Measurements from ENCODE around the gene SORCS2.

SORCS2 gene

DNA sequence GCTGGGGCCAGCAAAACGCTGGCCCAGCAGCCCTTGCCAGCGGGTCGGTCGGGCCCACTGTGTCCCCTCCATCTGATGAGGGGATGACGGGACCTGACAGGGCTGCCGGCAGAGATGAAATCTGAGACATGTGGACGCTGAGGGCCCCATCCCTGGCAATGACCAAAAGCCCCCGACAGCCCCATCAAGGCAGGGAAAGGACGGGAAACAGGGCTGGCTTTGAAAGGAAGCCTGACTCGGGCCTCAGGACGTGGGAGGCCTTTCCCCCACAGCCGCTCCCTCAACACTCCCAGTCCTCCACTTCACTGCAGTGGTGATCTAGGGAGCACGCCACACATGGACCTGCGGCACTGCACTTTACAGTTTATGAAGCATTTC, 544.9 kb downstream of the SORCS2 start:
- Histone ChIP-seq H3K36me3 (ENCODE audit: control insufficient read depth, insufficient read depth, low read length) (no peaks in the 10 kb centered on the region), H3K4me3 (replicated peaks; ENCODE audit: low read depth, low read length) (no peak overlapping the region), H3K27me3 (replicated peaks; ENCODE audit: control insufficient read depth, insufficient read depth, low read length) (no peaks in the 10 kb centered on the region; the same call in 1 of the 2 replicates)
- TF ChIP-seq, protein P1, sequence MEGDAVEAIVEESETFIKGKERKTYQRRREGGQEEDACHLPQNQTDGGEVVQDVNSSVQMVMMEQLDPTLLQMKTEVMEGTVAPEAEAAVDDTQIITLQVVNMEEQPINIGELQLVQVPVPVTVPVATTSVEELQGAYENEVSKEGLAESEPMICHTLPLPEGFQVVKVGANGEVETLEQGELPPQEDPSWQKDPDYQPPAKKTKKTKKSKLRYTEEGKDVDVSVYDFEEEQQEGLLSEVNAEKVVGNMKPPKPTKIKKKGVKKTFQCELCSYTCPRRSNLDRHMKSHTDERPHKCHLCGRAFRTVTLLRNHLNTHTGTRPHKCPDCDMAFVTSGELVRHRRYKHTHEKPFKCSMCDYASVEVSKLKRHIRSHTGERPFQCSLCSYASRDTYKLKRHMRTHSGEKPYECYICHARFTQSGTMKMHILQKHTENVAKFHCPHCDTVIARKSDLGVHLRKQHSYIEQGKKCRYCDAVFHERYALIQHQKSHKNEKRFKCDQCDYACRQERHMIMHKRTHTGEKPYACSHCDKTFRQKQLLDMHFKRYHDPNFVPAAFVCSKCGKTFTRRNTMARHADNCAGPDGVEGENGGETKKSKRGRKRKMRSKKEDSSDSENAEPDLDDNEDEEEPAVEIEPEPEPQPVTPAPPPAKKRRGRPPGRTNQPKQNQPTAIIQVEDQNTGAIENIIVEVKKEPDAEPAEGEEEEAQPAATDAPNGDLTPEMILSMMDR (IDR thresholded peaks at IDR 0.05; ENCODE audit: insufficient read depth, low read length, poor library complexity, severe bottlenecking), result no peak
- no peak for DNase-seq (ENCODE audit: extremely low read depth, insufficient read length)

DNA sequence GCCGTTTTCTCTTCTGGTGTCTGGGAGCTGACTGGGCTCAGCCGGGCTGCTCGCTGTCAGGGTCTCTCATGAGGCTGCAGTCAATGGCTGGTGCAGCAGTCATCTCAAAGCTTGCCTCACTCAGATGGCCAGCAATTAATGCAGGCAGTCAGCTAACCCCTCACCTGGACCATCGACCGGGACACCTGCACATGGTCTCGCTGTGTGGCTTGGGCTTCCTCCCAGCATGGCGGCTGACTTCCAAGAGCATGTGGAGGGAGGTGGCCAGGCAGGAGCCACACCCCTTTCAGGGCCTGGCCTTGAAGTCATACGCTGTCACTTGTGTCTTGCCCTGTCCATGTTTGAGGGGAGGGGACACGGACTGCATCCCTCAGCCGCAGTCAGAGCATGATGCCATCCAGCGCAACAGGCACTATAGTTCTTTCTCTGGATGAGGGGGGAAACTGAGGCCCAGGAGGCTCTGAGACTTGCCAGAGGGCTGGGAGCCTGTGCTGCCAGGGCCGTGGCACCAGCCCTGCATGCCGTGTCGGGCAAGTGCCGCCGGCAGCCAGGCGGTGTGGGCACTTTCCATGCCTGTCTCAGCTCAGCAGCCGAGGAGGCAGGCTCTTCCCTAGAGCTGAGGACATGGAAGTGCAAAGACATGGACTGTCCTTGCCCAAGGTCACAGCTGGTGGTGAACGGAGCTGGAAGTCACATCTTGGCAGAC, 545.6 kb downstream of the SORCS2 start:
- H3K27me3 ChIP-seq (replicated peaks; ENCODE audit: control insufficient read depth, insufficient read depth, low read length), result no peaks in the 10 kb centered on the region; the same call in 1 of the 2 replicates

DNA sequence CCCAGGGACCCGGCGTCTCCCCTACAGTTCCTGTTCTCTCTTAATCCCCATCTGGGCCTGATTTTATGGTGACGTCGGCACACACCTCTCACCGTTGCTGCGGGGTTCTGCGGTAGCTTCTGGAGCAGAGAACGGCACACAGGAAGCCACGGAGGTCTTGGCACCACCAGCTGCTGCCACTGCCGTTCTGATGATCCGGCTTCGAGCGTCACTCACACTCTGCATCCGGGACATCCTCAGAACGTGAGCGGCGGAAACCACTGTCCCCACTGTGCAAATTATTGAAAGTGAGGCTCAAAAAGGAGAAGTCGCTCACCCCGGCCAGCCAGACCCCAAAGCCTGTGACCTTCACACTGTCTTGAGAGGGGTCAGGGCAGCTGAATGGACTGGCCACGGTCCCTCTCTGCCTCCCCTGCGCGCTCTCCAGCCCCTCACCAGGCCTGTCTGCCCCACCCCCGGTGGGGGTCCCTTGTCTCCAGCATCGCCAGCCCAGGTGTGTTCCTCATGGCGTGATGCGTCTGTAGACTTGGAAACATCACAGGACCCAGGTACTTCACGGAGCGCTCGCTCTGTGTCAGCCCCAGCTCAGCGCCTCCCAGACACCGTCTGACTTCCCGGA, 546.2 kb downstream of the SORCS2 start:
- no peaks in the 10 kb centered on the region; the same call in 1 of the 2 replicates for H3K27me3 ChIP-seq (replicated peaks; ENCODE audit: control insufficient read depth, insufficient read depth, low read length)
- no peaks in the 10 kb centered on the region for H3K36me3 ChIP-seq (ENCODE audit: control insufficient read depth, insufficient read depth, low read length)
- no peak overlapping the region for H3K4me3 ChIP-seq (replicated peaks; ENCODE audit: low read depth, low read length)
- TF ChIP-seq, protein P1 (IDR thresholded peaks at IDR 0.05; ENCODE audit: insufficient read depth, low read length, poor library complexity, severe bottlenecking), result no peak
- no peak for DNase-seq (ENCODE audit: extremely low read depth, insufficient read length)

More for the DNA sequence above, 545.6 kb downstream of the SORCS2 start:
- Histone ChIP-seq H3K36me3 (ENCODE audit: control insufficient read depth, insufficient read depth, low read length) (no peaks in the 10 kb centered on the region), H3K4me3 (replicated peaks; ENCODE audit: low read depth, low read length) (no peak overlapping the region)
- no peak for DNase-seq (ENCODE audit: extremely low read depth, insufficient read length)
- TF ChIP-seq, protein P1 (IDR thresholded peaks at IDR 0.05; ENCODE audit: insufficient read depth, low read length, poor library complexity, severe bottlenecking), result no peak

DNA sequence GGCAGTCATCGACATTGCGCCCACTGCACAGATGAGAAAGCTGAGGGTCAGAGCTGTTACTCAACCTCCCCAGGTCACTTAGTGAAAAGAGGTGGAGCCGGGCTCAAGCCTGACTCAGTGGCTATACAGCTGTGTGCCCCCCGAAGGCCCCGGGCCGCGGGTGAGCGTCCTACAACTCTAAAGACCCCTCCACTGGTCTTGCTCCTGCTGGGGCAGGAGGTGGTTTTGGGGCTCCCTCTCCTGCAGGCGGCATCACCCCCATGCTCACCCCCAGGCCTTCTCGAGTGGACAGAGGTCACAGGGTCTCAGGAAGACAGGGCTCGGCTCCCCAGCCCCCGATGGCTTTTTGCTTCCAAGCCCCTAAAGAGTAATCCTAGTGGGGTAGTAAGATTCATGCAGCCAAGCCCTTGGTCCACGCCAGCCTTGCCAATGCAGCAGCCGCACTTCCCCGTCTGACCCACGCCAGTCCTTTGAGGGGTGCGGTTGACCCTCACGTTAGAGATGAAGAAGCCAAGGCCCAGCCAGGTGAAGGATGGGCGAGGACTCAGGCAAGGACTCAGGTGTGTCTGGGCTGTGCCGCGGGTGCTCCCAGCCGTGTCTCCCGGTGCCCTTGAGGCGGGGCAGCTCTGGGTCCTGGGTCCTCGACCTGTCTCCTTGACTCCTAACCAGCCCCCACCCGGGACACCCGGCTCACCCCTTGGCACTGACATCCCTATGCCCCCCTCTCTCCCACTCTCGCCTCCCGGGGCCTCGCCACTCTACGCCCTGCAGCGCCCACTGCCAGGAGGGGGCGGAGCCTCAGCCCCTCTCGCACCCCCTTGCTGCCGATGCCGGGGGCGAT, 547.0 kb downstream of the SORCS2 start:
- no peak for DNase-seq (ENCODE audit: extremely low read depth, insufficient read length)
- TF ChIP-seq, protein P1 (IDR thresholded peaks at IDR 0.05; ENCODE audit: insufficient read depth, low read length, poor library complexity, severe bottlenecking), result no peak
- Histone ChIP-seq H3K27me3 (replicated peaks; ENCODE audit: control insufficient read depth, insufficient read depth, low read length) (no peaks in the 10 kb centered on the region; the same call in 1 of the 2 replicates), H3K36me3 (ENCODE audit: control insufficient read depth, insufficient read depth, low read length) (no peaks in the 10 kb centered on the region), H3K4me3 (replicated peaks; ENCODE audit: low read depth, low read length) (no peak overlapping the region)

DNA sequence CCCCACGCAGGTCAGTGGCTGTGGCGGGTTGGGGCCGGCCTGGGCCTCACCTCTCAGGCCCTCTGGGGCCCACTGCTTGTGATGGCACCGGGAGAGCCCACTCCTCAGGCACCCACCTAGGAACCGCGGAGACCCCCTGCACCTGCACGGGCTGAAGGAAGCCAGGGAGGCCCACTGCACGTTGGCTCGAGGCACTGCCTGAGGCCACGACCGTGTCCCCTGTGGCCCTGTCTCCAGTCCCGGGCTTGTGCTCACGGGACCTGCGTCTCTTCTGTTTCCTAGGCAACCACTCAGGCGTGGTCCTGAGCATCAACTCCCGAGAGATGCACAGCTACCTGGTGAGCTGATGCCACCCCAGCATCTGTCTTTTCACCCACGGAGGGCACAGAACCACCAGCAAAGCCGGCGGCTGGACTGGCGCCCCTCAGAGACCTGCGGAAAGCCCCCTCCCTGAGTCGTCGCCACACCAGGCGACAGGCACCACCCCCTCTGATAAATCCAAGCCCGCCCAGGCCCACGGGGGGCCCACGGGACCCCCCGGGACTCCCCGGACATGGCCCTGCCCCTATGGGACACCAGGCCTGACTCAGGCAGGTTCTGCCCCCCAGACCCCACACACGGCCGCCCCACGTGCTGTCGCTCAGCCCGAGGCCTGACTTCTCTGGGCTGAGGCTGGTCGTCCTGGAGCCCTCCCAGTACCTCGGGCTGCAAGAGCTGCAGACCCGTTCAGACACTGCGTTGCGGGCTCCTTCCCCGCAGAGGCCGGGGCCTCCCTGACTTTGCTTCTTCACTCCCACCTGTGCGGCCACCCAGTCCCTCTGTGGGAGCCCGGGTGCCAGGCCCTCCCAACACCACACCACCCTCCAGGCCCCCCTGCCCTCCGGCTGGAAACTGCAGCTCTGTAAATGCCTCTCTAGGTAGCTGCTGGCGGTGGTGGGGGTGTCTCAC, 547.9 kb downstream of the SORCS2 start:
- Histone ChIP-seq H3K27me3 (replicated peaks; ENCODE audit: control insufficient read depth, insufficient read depth, low read length) (no peaks in the 10 kb centered on the region), H3K4me3 (replicated peaks; ENCODE audit: low read depth, low read length) (no peak overlapping the region)
- TF ChIP-seq, protein P1 (IDR thresholded peaks at IDR 0.05; ENCODE audit: insufficient read depth, low read length, poor library complexity, severe bottlenecking), result no peak

More for the DNA sequence above, 547.9 kb downstream of the SORCS2 start:
- DNase-seq (ENCODE audit: extremely low read depth, insufficient read length), result no peak
- no peaks in the 10 kb centered on the region for H3K36me3 ChIP-seq (ENCODE audit: control insufficient read depth, insufficient read depth, low read length)

All from GM06990 (cell line).